Measurements from ENCODE around the gene LNP1.
"Not testable (repeated sequence)": the region's sequence is repeated elsewhere in the genome, so short reads cannot be mapped to it uniquely, and the experiment has no call there.

The LNP1 gene

GRCh38 chr3:100426067-100426682 is 24.8 kb downstream of the LNP1 start:
- Histone ChIP-seq H3K27me3 (replicated peaks; ENCODE audit: control insufficient read depth, insufficient read depth, low read length, poor library complexity, severe bottlenecking) (no peaks in the 10 kb centered on the region), H3K27ac (ENCODE audit: insufficient read depth, low read length, poor library complexity, severe bottlenecking) (no peak overlapping the region), H3K4me1 (ENCODE audit: control insufficient read depth, insufficient read depth, low read length, poor library complexity, severe bottlenecking) (no peaks in the 10 kb centered on the region), H3K9me3 (ENCODE audit: control insufficient read depth, low read length) (no peaks in the 10 kb centered on the region), H3K4me3 (ENCODE audit: insufficient read depth, low read depth, low read length, poor library complexity, severe bottlenecking) (no peak overlapping the region), H3K36me3 (ENCODE audit: control insufficient read depth, insufficient read depth, low read length) (no peaks in the 10 kb centered on the region)
- DNase-seq: no peak

GRCh38 chr3:100427699-100428098 is 26.4 kb downstream of the LNP1 start:
- H3K27me3 ChIP-seq (replicated peaks; ENCODE audit: control insufficient read depth, insufficient read depth, low read length, poor library complexity, severe bottlenecking): no peaks in the 10 kb centered on the region
- DNase-seq: no peak
- no peak overlapping the region for H3K27ac ChIP-seq (ENCODE audit: insufficient read depth, low read length, poor library complexity, severe bottlenecking)
- H3K36me3 ChIP-seq (ENCODE audit: control insufficient read depth, insufficient read depth, low read length): no peaks in the 10 kb centered on the region
- H3K4me1 ChIP-seq (ENCODE audit: control insufficient read depth, insufficient read depth, low read length, poor library complexity, severe bottlenecking): no peaks in the 10 kb centered on the region
- H3K9me3 ChIP-seq (ENCODE audit: control insufficient read depth, low read length): no peaks in the 10 kb centered on the region
- H3K4me3 ChIP-seq (ENCODE audit: insufficient read depth, low read depth, low read length, poor library complexity, severe bottlenecking): no peak overlapping the region

GRCh38 chr3:100429187-100429716 is 27.9 kb downstream of the LNP1 start:
- no peak overlapping the region for H3K4me3 ChIP-seq (ENCODE audit: insufficient read depth, low read depth, low read length, poor library complexity, severe bottlenecking)
- DNase-seq: no peak
- H3K9me3 ChIP-seq (ENCODE audit: control insufficient read depth, low read length): no peaks in the 10 kb centered on the region
- no peaks in the 10 kb centered on the region for H3K4me1 ChIP-seq (ENCODE audit: control insufficient read depth, insufficient read depth, low read length, poor library complexity, severe bottlenecking)
- no peaks in the 10 kb centered on the region for H3K36me3 ChIP-seq (ENCODE audit: control insufficient read depth, insufficient read depth, low read length)
- no peaks in the 10 kb centered on the region for H3K27me3 ChIP-seq (replicated peaks; ENCODE audit: control insufficient read depth, insufficient read depth, low read length, poor library complexity, severe bottlenecking)
- no peak overlapping the region for H3K27ac ChIP-seq (ENCODE audit: insufficient read depth, low read length, poor library complexity, severe bottlenecking)

GRCh38 chr3:100436951-100437350 is 35.6 kb downstream of the LNP1 start:
- Histone ChIP-seq H3K36me3 (ENCODE audit: control insufficient read depth, insufficient read depth, low read length) (no peaks in the 10 kb centered on the region), H3K4me1 (ENCODE audit: control insufficient read depth, insufficient read depth, low read length, poor library complexity, severe bottlenecking) (no peaks in the 10 kb centered on the region), H3K9me3 (ENCODE audit: control insufficient read depth, low read length) (no peaks in the 10 kb centered on the region), H3K4me3 (ENCODE audit: insufficient read depth, low read depth, low read length, poor library complexity, severe bottlenecking) (no peak overlapping the region), H3K27ac (ENCODE audit: insufficient read depth, low read length, poor library complexity, severe bottlenecking) (no peak overlapping the region), H3K27me3 (replicated peaks; ENCODE audit: control insufficient read depth, insufficient read depth, low read length, poor library complexity, severe bottlenecking) (no peaks in the 10 kb centered on the region)
- DNase-seq: no peak

GRCh38 chr3:100437721-100438622 is 36.6 kb downstream of the LNP1 start:
- Histone ChIP-seq H3K27ac (ENCODE audit: insufficient read depth, low read length, poor library complexity, severe bottlenecking) (no peak overlapping the region), H3K27me3 (replicated peaks; ENCODE audit: control insufficient read depth, insufficient read depth, low read length, poor library complexity, severe bottlenecking) (no peaks in the 10 kb centered on the region), H3K4me1 (ENCODE audit: control insufficient read depth, insufficient read depth, low read length, poor library complexity, severe bottlenecking) (no peaks in the 10 kb centered on the region), H3K4me3 (ENCODE audit: insufficient read depth, low read depth, low read length, poor library complexity, severe bottlenecking) (no peak overlapping the region), H3K9me3 (ENCODE audit: control insufficient read depth, low read length) (no peaks in the 10 kb centered on the region), H3K36me3 (ENCODE audit: control insufficient read depth, insufficient read depth, low read length) (no peaks in the 10 kb centered on the region)
- no peak for DNase-seq

GRCh38 chr3:100438623-100438974 is 37.3 kb downstream of the LNP1 start:
- Histone ChIP-seq H3K4me1 (ENCODE audit: control insufficient read depth, insufficient read depth, low read length, poor library complexity, severe bottlenecking) (no peaks in the 10 kb centered on the region), H3K27me3 (replicated peaks; ENCODE audit: control insufficient read depth, insufficient read depth, low read length, poor library complexity, severe bottlenecking) (no peaks in the 10 kb centered on the region), H3K36me3 (ENCODE audit: control insufficient read depth, insufficient read depth, low read length) (no peaks in the 10 kb centered on the region), H3K27ac (ENCODE audit: insufficient read depth, low read length, poor library complexity, severe bottlenecking) (no peak overlapping the region), H3K9me3 (ENCODE audit: control insufficient read depth, low read length) (no peaks in the 10 kb centered on the region), H3K4me3 (ENCODE audit: insufficient read depth, low read depth, low read length, poor library complexity, severe bottlenecking) (no peak overlapping the region)
- DNase-seq: no peak

- no peaks in the 10 kb centered on the region for H3K27me3 ChIP-seq (replicated peaks; ENCODE audit: control insufficient read depth, insufficient read depth, low read length, poor library complexity, severe bottlenecking)
- H3K4me3 ChIP-seq (ENCODE audit: insufficient read depth, low read depth, low read length, poor library complexity, severe bottlenecking): no peak overlapping the region
- H3K27ac ChIP-seq (ENCODE audit: insufficient read depth, low read length, poor library complexity, severe bottlenecking): no peak overlapping the region
- no peak for DNase-seq
- H3K4me1 ChIP-seq (ENCODE audit: control insufficient read depth, insufficient read depth, low read length, poor library complexity, severe bottlenecking): no peaks in the 10 kb centered on the region
- H3K9me3 ChIP-seq (ENCODE audit: control insufficient read depth, low read length): no peaks in the 10 kb centered on the region
- no peaks in the 10 kb centered on the region for H3K36me3 ChIP-seq (ENCODE audit: control insufficient read depth, insufficient read depth, low read length)
These were observed 39.6 kb downstream of the LNP1 start for GRCh38 chr3:100440895-100441294.

- Histone ChIP-seq H3K27ac (ENCODE audit: insufficient read depth, low read length, poor library complexity, severe bottlenecking) (no peak overlapping the region), H3K4me1 (ENCODE audit: control insufficient read depth, insufficient read depth, low read length, poor library complexity, severe bottlenecking) (no peaks in the 10 kb centered on the region), H3K27me3 (replicated peaks; ENCODE audit: control insufficient read depth, insufficient read depth, low read length, poor library complexity, severe bottlenecking) (no peaks in the 10 kb centered on the region), H3K9me3 (ENCODE audit: control insufficient read depth, low read length) (no peaks in the 10 kb centered on the region), H3K36me3 (ENCODE audit: control insufficient read depth, insufficient read depth, low read length) (no peaks in the 10 kb centered on the region), H3K4me3 (ENCODE audit: insufficient read depth, low read depth, low read length, poor library complexity, severe bottlenecking) (no peak overlapping the region)
- no peak for DNase-seq
These were observed 42.4 kb downstream of the LNP1 start for GRCh38 chr3:100443690-100444089.

GRCh38 chr3:100447067-100447466 is 45.7 kb downstream of the LNP1 start:
- not testable (repeated sequence) for DNase-seq; H3K36me3 ChIP-seq (ENCODE audit: control insufficient read depth, insufficient read depth, low read length); H3K27me3 ChIP-seq (replicated peaks; ENCODE audit: control insufficient read depth, insufficient read depth, low read length, poor library complexity, severe bottlenecking); H3K4me3 ChIP-seq (ENCODE audit: insufficient read depth, low read depth, low read length, poor library complexity, severe bottlenecking); H3K4me1 ChIP-seq (ENCODE audit: control insufficient read depth, insufficient read depth, low read length, poor library complexity, severe bottlenecking); H3K9me3 ChIP-seq (ENCODE audit: control insufficient read depth, low read length); H3K27ac ChIP-seq (ENCODE audit: insufficient read depth, low read length, poor library complexity, severe bottlenecking)

- no peak overlapping the region for H3K27ac ChIP-seq (ENCODE audit: insufficient read depth, low read length, poor library complexity, severe bottlenecking)
- no peak overlapping the region for H3K4me3 ChIP-seq (ENCODE audit: insufficient read depth, low read depth, low read length, poor library complexity, severe bottlenecking)
- H3K36me3 ChIP-seq (ENCODE audit: control insufficient read depth, insufficient read depth, low read length): no peaks in the 10 kb centered on the region
- DNase-seq: no peak
- H3K4me1 ChIP-seq (ENCODE audit: control insufficient read depth, insufficient read depth, low read length, poor library complexity, severe bottlenecking): no peaks in the 10 kb centered on the region
- no peaks in the 10 kb centered on the region for H3K9me3 ChIP-seq (ENCODE audit: control insufficient read depth, low read length)
- H3K27me3 ChIP-seq (replicated peaks; ENCODE audit: control insufficient read depth, insufficient read depth, low read length, poor library complexity, severe bottlenecking): no peaks in the 10 kb centered on the region
These were observed 46.7 kb downstream of the LNP1 start for GRCh38 chr3:100448079-100448478.

Measured in effector memory CD4-positive, alpha-beta T cell (primary cell).